Breast epithelium (tissue), 3 donors: ENCODE measurements around the gene MYO1A.

Experiments
- POLR2A ChIP-seq: fragments of 450-650 bp; IDR thresholded peaks from one replicate; pipeline ENCODE4 v1.6.1; 2016; ENCODE audit warnings: antibody characterized with exemption, mild to moderate bottlenecking, moderate library complexity
- POLR2AphosphoS5 ChIP-seq, 3 donors: sonication (generic); formaldehyde crosslinking; IDR thresholded peaks; one replicate each; pipeline ENCODE4 v1.6.1; 2017; ENCODE audit warnings: antibody characterized with exemption in 3 of 3
- TF ChIP-seq, protein P1 (sequence below), 3 donors: fragments of 450-650 bp; IDR thresholded peaks; one replicate each; pipeline ENCODE4 v1.5.1; 2016 to 2017; ENCODE audit warnings: antibody characterized with exemption in 3 of 3, mild to moderate bottlenecking in 3 of 3, moderate library complexity in 3 of 3

DNA sequence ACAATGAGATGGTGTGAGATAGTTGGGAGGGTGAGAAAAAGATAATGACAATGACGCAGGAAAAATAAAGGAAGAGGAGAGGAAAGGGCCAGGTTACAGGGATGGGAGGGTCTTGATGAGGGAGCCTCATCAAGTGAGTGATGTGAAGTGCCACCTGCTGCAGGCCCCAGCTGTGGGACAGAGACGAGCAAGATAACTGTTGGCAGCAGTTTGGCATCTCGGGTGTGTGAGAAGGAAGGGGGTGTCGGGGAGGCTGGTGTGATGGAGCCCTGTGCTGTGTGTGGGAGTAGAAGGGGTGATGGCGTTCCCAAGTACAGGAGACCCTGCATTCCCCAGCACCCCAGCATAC lies 22.1 kb downstream of the MYO1A start:
- TF ChIP-seq, protein P1, sequence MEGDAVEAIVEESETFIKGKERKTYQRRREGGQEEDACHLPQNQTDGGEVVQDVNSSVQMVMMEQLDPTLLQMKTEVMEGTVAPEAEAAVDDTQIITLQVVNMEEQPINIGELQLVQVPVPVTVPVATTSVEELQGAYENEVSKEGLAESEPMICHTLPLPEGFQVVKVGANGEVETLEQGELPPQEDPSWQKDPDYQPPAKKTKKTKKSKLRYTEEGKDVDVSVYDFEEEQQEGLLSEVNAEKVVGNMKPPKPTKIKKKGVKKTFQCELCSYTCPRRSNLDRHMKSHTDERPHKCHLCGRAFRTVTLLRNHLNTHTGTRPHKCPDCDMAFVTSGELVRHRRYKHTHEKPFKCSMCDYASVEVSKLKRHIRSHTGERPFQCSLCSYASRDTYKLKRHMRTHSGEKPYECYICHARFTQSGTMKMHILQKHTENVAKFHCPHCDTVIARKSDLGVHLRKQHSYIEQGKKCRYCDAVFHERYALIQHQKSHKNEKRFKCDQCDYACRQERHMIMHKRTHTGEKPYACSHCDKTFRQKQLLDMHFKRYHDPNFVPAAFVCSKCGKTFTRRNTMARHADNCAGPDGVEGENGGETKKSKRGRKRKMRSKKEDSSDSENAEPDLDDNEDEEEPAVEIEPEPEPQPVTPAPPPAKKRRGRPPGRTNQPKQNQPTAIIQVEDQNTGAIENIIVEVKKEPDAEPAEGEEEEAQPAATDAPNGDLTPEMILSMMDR (IDR thresholded peaks at IDR 0.05): no peak
- no peak for TF ChIP-seq POLR2AphosphoS5 (IDR thresholded peaks at IDR 0.05)
- TF ChIP-seq POLR2A: no peak
